GM23338 (cell line): ENCODE measurements around the gene OR6P1. TPM values are rescaled to one million over a fixed set of nuclear protein-coding genes. Genes with fewer than 3 reads are reported as not detected.

Source experiments
- ATAC-seq: fragments of 200-7000 bp; cut with Tn5 transposase; 3 replicates; pipeline ENCODE4 v1.9.1; 2020
- DNase-seq: peaks from one replicate; pipeline ENCODE4 v3.0.0-alpha.2; 2015; ENCODE audit warnings: low spot score
- H2AFZ ChIP-seq: fragments of 200-600 bp; sonication (generic); 2 replicates; pipeline ENCODE4 v1.8.0; 2016; ENCODE audit warnings: antibody characterized with exemption, mild to moderate bottlenecking, moderate library complexity
- H3F3A ChIP-seq: fragments of 200-600 bp; sonication (generic); replicated peaks from 2 replicates; pipeline ENCODE4 v1.8.0; 2017; ENCODE audit warnings: antibody characterized with exemption, mixed run types, low read depth
- H3K27ac ChIP-seq: fragments of 200-600 bp; sonication (generic); 2 replicates; pipeline ENCODE4 v1.6.1; 2016; ENCODE audit warnings: low read depth
- H3K27me3 ChIP-seq: fragments of 200-600 bp; sonication (generic); 2 replicates; pipeline ENCODE4 v1.8.0; 2016; ENCODE audit warnings: mild to moderate bottlenecking, mixed run types, moderate library complexity; ENCODE audit not compliant: insufficient read depth
- H3K36me3 ChIP-seq: fragments of 200-600 bp; sonication (generic); 2 replicates; pipeline ENCODE4 v1.8.0; 2016; ENCODE audit warnings: mild to moderate bottlenecking; ENCODE audit not compliant: insufficient read depth
- H3K4me1 ChIP-seq: fragments of 200-600 bp; sonication (generic); 2 replicates; pipeline ENCODE4 v1.8.0; 2016; ENCODE audit warnings: mild to moderate bottlenecking, moderate library complexity; ENCODE audit not compliant: insufficient read depth
- H3K4me2 ChIP-seq: fragments of 200-600 bp; sonication (generic); 2 replicates; pipeline ENCODE4 v1.7.1; 2017; ENCODE audit warnings: mixed run types
- H3K4me3 ChIP-seq: fragments of 200-600 bp; sonication (generic); 2 replicates; pipeline ENCODE4 v1.6.1; 2016; ENCODE audit warnings: mixed run types
- H3K79me2 ChIP-seq: fragments of 200-600 bp; sonication (generic); replicated peaks from 2 replicates; pipeline ENCODE4 v1.8.0; 2017; ENCODE audit warnings: mild to moderate bottlenecking; ENCODE audit not compliant: insufficient read depth
- H3K9me2 ChIP-seq: fragments of 200-600 bp; sonication (generic); 2 replicates; pipeline ENCODE4 v1.8.0; 2017; ENCODE audit not compliant: insufficient read depth
- H4K20me1 ChIP-seq: fragments of 200-600 bp; sonication (generic); replicated peaks from 2 replicates; pipeline ENCODE4 v1.8.0; 2017; ENCODE audit warnings: mild to moderate bottlenecking; ENCODE audit not compliant: insufficient read depth
- H3K27ac Mint-ChIP-seq: 2 replicates; pipeline ENCODE4 v1.8.0; 2020; ENCODE audit warnings: inconsistent platforms, mild to moderate bottlenecking, moderate library complexity, mixed read lengths
- H3K27me3 Mint-ChIP-seq: 3 replicates; pipeline ENCODE4 v1.8.0; 2022; ENCODE audit warnings: low read depth, mild to moderate bottlenecking, moderate library complexity, mixed read lengths, inconsistent platforms; ENCODE audit not compliant: insufficient read depth, poor library complexity
- H3K36me3 Mint-ChIP-seq: 3 replicates; pipeline ENCODE4 v1.8.0; 2021; ENCODE audit warnings: low read depth, mild to moderate bottlenecking, inconsistent platforms, moderate library complexity, mixed read lengths
- H3K4me1 Mint-ChIP-seq: 3 replicates; pipeline ENCODE4 v1.8.0; 2020; ENCODE audit warnings: mild to moderate bottlenecking, inconsistent platforms, mixed read lengths
- H3K4me3 Mint-ChIP-seq: 3 replicates; pipeline ENCODE4 v1.8.0; 2021; ENCODE audit warnings: moderate library complexity, mild to moderate bottlenecking, inconsistent platforms, mixed read lengths
- H3K9me3 Mint-ChIP-seq: 3 replicates; pipeline ENCODE4 v1.8.0; 2020; ENCODE audit warnings: moderate library complexity, mild to moderate bottlenecking, inconsistent platforms, mixed read lengths
- CREB1 ChIP-seq: fragments of 250-450 bp; sonication (Bioruptor Pico); IDR thresholded peaks from 2 replicates; pipeline ENCODE4 v1.5.0; 2020; ENCODE audit warnings: low read depth, mild to moderate bottlenecking, moderate library complexity
- EZH2 ChIP-seq: fragments of 200-600 bp; sonication (generic); IDR thresholded peaks from one replicate; pipeline ENCODE4 v1.8.0; 2017; ENCODE audit warnings: antibody characterized with exemption, mild to moderate bottlenecking, low read depth; ENCODE audit not compliant: unreplicated experiment
- EZH2phosphoT487 ChIP-seq: fragments of 200-600 bp; sonication (generic); IDR thresholded peaks from one replicate; pipeline ENCODE4 v1.8.1; 2018; ENCODE audit warnings: antibody characterized with exemption; ENCODE audit not compliant: unreplicated experiment
- JUNB ChIP-seq: IDR thresholded peaks from one replicate; pipeline ENCODE4 v1.6.1; 2016; ENCODE audit warnings: antibody characterized with exemption; ENCODE audit not compliant: unreplicated experiment
- POLR2AphosphoS5 ChIP-seq: IDR thresholded peaks from 2 replicates; pipeline ENCODE4 v1.6.1; 2016; ENCODE audit warnings: antibody characterized with exemption, low read depth
- ZNF114 ChIP-seq: fragments of 250-450 bp; sonication (Bioruptor Pico); IDR thresholded peaks from 2 replicates; pipeline ENCODE4 v1.5.0; 2020; ENCODE audit warnings: mild to moderate bottlenecking, moderate library complexity
- ZNF331 ChIP-seq: fragments of 250-450 bp; sonication (Bioruptor Pico); IDR thresholded peaks from 2 replicates; pipeline ENCODE4 v1.5.0; 2020; ENCODE audit warnings: low read depth, mild to moderate bottlenecking, moderate library complexity
- polyA plus RNA-seq: library from polyadenylated mRNA; unstranded; fragments of >200 nt; fragmentation: Nextera tagmentation; extraction: Ambion mirVana; gene quantifications from 2 replicates; pipeline ENCODE4 v1.2.1, GENCODE V29; 2016
- total RNA-seq: library from RNA; depleted of rRNA; stranded (reverse); fragments of >200 nt; shearing (Covaris generic); gene quantifications from 2 replicates; pipeline ENCODE4 v1.2.3, GENCODE V29; 2014
- TF ChIP-seq, protein P1 (sequence below): fragments of 250-450 bp; sonication (Bioruptor Pico); IDR thresholded peaks from 2 replicates; pipeline ENCODE4 v1.5.0; 2020; ENCODE audit warnings: mild to moderate bottlenecking, moderate library complexity
- TF ChIP-seq, protein P2 (sequence below): IDR thresholded peaks from one replicate; pipeline ENCODE4 v1.6.1; 2018; ENCODE audit warnings: antibody characterized with exemption; ENCODE audit not compliant: unreplicated experiment

Gene OR6P1
- total and polyA plus RNA-seq, 2 experiments from 2014 or later: not detected

DNA sequence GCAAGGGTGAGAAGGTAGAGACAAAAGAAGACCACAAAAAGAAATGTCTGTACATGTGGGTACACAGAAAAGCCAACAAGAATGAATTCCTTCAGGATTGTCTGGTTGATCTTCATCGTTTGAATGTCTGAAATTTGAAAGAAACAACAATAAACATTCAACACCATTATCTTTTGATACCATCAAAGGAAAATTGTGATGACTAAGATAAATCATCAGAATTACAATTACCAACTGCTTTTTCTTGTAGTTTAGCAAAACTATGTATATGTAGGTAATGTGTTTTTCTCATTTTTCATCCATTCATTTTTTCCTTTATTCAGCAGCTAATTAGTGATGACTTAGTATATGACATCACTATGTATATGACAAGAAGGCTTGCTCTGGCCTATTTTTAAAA is 9.4 kb upstream of the OR6P1 start, which contains the start of gene OR10X1:
OR10X1 (minus strand) TSS at position 167 of the 400 bp plus-strand sequence; CDS start at position 167, 0 bp downstream.
- no peak for TF ChIP-seq EZH2phosphoT487
- no peak for TF ChIP-seq POLR2AphosphoS5
- TF ChIP-seq CREB1 (CRISPR knock-in tag): no peak
- no peak for TF ChIP-seq ZNF114 (CRISPR knock-in tag)
- no peak for TF ChIP-seq EZH2
- TF ChIP-seq, protein P1, sequence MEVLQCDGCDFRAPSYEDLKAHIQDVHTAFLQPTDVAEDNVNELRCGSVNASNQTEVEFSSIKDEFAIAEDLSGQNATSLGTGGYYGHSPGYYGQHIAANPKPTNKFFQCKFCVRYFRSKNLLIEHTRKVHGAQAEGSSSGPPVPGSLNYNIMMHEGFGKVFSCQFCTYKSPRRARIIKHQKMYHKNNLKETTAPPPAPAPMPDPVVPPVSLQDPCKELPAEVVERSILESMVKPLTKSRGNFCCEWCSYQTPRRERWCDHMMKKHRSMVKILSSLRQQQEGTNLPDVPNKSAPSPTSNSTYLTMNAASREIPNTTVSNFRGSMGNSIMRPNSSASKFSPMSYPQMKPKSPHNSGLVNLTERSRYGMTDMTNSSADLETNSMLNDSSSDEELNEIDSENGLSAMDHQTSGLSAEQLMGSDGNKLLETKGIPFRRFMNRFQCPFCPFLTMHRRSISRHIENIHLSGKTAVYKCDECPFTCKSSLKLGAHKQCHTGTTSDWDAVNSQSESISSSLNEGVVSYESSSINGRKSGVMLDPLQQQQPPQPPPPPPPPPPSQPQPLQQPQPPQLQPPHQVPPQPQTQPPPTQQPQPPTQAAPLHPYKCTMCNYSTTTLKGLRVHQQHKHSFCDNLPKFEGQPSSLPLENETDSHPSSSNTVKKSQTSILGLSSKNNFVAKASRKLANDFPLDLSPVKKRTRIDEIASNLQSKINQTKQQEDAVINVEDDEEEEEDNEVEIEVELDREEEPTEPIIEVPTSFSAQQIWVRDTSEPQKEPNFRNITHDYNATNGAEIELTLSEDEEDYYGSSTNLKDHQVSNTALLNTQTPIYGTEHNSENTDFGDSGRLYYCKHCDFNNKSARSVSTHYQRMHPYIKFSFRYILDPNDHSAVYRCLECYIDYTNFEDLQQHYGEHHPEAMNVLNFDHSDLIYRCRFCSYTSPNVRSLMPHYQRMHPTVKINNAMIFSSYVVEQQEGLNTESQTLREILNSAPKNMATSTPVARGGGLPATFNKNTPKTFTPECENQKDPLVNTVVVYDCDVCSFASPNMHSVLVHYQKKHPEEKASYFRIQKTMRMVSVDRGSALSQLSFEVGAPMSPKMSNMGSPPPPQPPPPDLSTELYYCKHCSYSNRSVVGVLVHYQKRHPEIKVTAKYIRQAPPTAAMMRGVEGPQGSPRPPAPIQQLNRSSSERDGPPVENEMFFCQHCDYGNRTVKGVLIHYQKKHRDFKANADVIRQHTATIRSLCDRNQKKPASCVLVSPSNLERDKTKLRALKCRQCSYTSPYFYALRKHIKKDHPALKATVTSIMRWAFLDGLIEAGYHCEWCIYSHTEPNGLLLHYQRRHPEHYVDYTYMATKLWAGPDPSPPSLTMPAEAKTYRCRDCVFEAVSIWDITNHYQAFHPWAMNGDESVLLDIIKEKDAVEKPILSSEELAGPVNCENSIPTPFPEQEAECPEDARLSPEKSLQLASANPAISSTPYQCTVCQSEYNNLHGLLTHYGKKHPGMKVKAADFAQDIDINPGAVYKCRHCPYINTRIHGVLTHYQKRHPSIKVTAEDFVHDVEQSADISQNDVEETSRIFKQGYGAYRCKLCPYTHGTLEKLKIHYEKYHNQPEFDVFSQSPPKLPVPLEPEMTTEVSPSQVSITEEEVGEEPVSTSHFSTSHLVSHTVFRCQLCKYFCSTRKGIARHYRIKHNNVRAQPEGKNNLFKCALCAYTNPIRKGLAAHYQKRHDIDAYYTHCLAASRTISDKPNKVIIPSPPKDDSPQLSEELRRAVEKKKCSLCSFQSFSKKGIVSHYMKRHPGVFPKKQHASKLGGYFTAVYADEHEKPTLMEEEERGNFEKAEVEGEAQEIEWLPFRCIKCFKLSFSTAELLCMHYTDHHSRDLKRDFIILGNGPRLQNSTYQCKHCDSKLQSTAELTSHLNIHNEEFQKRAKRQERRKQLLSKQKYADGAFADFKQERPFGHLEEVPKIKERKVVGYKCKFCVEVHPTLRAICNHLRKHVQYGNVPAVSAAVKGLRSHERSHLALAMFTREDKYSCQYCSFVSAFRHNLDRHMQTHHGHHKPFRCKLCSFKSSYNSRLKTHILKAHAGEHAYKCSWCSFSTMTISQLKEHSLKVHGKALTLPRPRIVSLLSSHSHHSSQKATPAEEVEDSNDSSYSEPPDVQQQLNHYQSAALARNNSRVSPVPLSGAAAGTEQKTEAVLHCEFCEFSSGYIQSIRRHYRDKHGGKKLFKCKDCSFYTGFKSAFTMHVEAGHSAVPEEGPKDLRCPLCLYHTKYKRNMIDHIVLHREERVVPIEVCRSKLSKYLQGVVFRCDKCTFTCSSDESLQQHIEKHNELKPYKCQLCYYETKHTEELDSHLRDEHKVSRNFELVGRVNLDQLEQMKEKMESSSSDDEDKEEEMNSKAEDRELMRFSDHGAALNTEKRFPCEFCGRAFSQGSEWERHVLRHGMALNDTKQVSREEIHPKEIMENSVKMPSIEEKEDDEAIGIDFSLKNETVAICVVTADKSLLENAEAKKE (CRISPR knock-in tag): no peak
- TF ChIP-seq ZNF331 (CRISPR knock-in tag): no peak
- TF ChIP-seq, protein P2, sequence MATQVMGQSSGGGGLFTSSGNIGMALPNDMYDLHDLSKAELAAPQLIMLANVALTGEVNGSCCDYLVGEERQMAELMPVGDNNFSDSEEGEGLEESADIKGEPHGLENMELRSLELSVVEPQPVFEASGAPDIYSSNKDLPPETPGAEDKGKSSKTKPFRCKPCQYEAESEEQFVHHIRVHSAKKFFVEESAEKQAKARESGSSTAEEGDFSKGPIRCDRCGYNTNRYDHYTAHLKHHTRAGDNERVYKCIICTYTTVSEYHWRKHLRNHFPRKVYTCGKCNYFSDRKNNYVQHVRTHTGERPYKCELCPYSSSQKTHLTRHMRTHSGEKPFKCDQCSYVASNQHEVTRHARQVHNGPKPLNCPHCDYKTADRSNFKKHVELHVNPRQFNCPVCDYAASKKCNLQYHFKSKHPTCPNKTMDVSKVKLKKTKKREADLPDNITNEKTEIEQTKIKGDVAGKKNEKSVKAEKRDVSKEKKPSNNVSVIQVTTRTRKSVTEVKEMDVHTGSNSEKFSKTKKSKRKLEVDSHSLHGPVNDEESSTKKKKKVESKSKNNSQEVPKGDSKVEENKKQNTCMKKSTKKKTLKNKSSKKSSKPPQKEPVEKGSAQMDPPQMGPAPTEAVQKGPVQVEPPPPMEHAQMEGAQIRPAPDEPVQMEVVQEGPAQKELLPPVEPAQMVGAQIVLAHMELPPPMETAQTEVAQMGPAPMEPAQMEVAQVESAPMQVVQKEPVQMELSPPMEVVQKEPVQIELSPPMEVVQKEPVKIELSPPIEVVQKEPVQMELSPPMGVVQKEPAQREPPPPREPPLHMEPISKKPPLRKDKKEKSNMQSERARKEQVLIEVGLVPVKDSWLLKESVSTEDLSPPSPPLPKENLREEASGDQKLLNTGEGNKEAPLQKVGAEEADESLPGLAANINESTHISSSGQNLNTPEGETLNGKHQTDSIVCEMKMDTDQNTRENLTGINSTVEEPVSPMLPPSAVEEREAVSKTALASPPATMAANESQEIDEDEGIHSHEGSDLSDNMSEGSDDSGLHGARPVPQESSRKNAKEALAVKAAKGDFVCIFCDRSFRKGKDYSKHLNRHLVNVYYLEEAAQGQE: no peak
- no peak for TF ChIP-seq JUNB
- Mint-ChIP-seq H3K27me3 (peaks cover 1% of the 10 kb centered on the region), H3K9me3 (no peaks in the 10 kb centered on the region), H3K36me3 (no peaks in the 10 kb centered on the region), H3K27ac (no peak within 1 kb of the TSS), H3K4me1 (no peaks in the 10 kb centered on the region), H3K4me3 (no peak within 1 kb of the TSS)
- Histone ChIP-seq H3K4me3 (no peak within 1 kb of the TSS), H3F3A (no peaks in the 10 kb centered on the region), H3K4me1 (no peaks in the 10 kb centered on the region), H2AFZ (no peak within 1 kb of the TSS), H3K27ac (no peak within 1 kb of the TSS), H3K79me2 (no peaks in the 10 kb centered on the region), H3K27me3 (no peaks in the 10 kb centered on the region), H3K4me2 (no peak within 1 kb of the TSS), H3K36me3 (no peaks in the 10 kb centered on the region), H4K20me1 (no peaks in the 10 kb centered on the region), H3K9me2 (no peaks in the 10 kb centered on the region)
- DNase-seq: no peak
- ATAC-seq: no peak
